Endothelial cell of umbilical vein (primary cell): Measurements from ENCODE around the gene TSPAN31. TPM values are rescaled to one million over a fixed set of nuclear protein-coding genes. Genes with fewer than 3 reads are reported as not detected.

Experiments used
- BruUV-seq: library from RNA; stranded (reverse); fragments of 400-500 nt; replicated peaks from 2 replicates; lab custom pipeline; 2021; lab: Mats Ljungman, UMichigan
- CTCF ChIA-PET: fragments of 300-600, 350-600 bp; sonication (Branson Sonifier 250); formaldehyde crosslinking; loops from one replicate; lab custom pipeline; 2021; ENCODE audit warnings: antibody characterized with exemption, inconsistent platforms; lab: Charles Lee
- POLR2A ChIA-PET: fragments of 300-600, 350-600 bp; sonication (Branson Sonifier 250); formaldehyde crosslinking; loops from one replicate; lab custom pipeline; 2021; ENCODE audit warnings: antibody characterized with exemption, inconsistent platforms; lab: Charles Lee
- DNase-seq: peaks from one replicate; pipeline ENCODE4 v3.0.0-alpha.2; 2011; ENCODE audit warnings: low read depth, low spot score
- FAIRE-seq: peaks from 2 replicates; lab custom pipeline; 2011; peaks lifted over from hg19 to GRCh38; lab: Jason Lieb, UNC
- H2AFZ ChIP-seq: 2 replicates; pipeline ENCODE4 v1.6.0; 2012; ENCODE audit warnings: low read depth, low read length, control low read depth, inconsistent platforms
- H3K27ac ChIP-seq: 2 replicates; pipeline ENCODE4 v1.5.1; 2011; ENCODE audit warnings: low read depth, mild to moderate bottlenecking, control low read depth, low read length, moderate library complexity; ENCODE audit not compliant: insufficient read depth
- H3K27me3 ChIP-seq, 2 experiments: 2 replicates each; pipeline versions ENCODE4 v1.6.0 to v1.6.1; 2011; ENCODE audit warnings: low read length in 2 of 2, mixed read lengths in 1 of 2; ENCODE audit not compliant: control insufficient read depth in 2 of 2, insufficient read depth in 2 of 2
- H3K36me3 ChIP-seq, 2 experiments: 2 replicates in 1 of 2; 3 replicates in 1 of 2; pipeline ENCODE4 v1.5.1; 2011; ENCODE audit warnings: low read length in 2 of 2, mild to moderate bottlenecking in 1 of 2, moderate library complexity in 1 of 2; ENCODE audit not compliant: control insufficient read depth in 2 of 2, insufficient read depth in 2 of 2; ENCODE audit errors: extremely low read depth in 1 of 2
- H3K4me1 ChIP-seq: 3 replicates; pipeline ENCODE4 v1.5.1; 2011; ENCODE audit warnings: mild to moderate bottlenecking, low read length; ENCODE audit not compliant: control insufficient read depth, insufficient read depth; ENCODE audit errors: extremely low read depth
- H3K4me2 ChIP-seq: 2 replicates; pipeline ENCODE4 v1.6.1; 2011; ENCODE audit warnings: low read length, control low read depth, mixed read lengths; ENCODE audit not compliant: insufficient read depth
- H3K4me3 ChIP-seq, 3 experiments: fragments of 200-600 bp in 1 of 3; sonication (generic), shearing (Covaris generic) in 1 of 3; replicated peaks in 1 of 3; 2 replicates each; pipeline ENCODE4 v1.5.1; 2011 to 2016; ENCODE audit warnings: control low read depth in 3 of 3, low read length in 3 of 3, mild to moderate bottlenecking in 2 of 3, inconsistent platforms in 1 of 3, low read depth in 1 of 3, moderate library complexity in 1 of 3; ENCODE audit not compliant: insufficient read depth in 1 of 3
- H3K79me2 ChIP-seq: 2 replicates; pipeline ENCODE4 v1.6.0; 2012; ENCODE audit warnings: low read length, inconsistent platforms; ENCODE audit not compliant: control insufficient read depth, insufficient read depth
- H3K9ac ChIP-seq: replicated peaks from 2 replicates; pipeline ENCODE3; 2011; ENCODE audit warnings: low read length, control low read depth; ENCODE audit not compliant: insufficient read depth; ENCODE audit errors: extremely low read depth
- H3K9me1 ChIP-seq: replicated peaks from 3 replicates; pipeline ENCODE4 v1.6.0; 2011; ENCODE audit warnings: mild to moderate bottlenecking, low read length; ENCODE audit not compliant: control insufficient read depth, insufficient read depth; ENCODE audit errors: extremely low read depth
- H3K9me3 ChIP-seq: replicated peaks from 2 replicates; pipeline ENCODE4 v1.5.1; 2012; ENCODE audit warnings: low read length, inconsistent platforms; ENCODE audit not compliant: control insufficient read depth, insufficient read depth
- H4K20me1 ChIP-seq: replicated peaks from 2 replicates; pipeline ENCODE3; 2011; ENCODE audit warnings: mild to moderate bottlenecking, low read length; ENCODE audit not compliant: control insufficient read depth, insufficient read depth; ENCODE audit errors: extremely low read depth
- EZH2 ChIP-seq: IDR thresholded peaks from 2 replicates; pipeline ENCODE4 v1.6.1; 2012; ENCODE audit warnings: borderline replicate concordance, low read depth, mild to moderate bottlenecking, moderate library complexity, low read length, inconsistent platforms; ENCODE audit not compliant: severe bottlenecking
- FOS ChIP-seq: IDR thresholded peaks from 2 replicates; pipeline ENCODE4 v1.6.1; 2011; ENCODE audit warnings: mild to moderate bottlenecking, low read length, moderate library complexity, borderline replicate concordance; ENCODE audit not compliant: insufficient read depth
- GATA2 ChIP-seq: IDR thresholded peaks from 2 replicates; pipeline ENCODE4 v1.7.0; 2011; ENCODE audit warnings: low read depth, mild to moderate bottlenecking, moderate library complexity, mixed read lengths, low read length; ENCODE audit not compliant: insufficient read length, insufficient read depth
- JUN ChIP-seq: IDR thresholded peaks from 2 replicates; pipeline ENCODE4 v1.6.1; 2011; ENCODE audit warnings: borderline replicate concordance, low read depth; ENCODE audit not compliant: insufficient read length, insufficient read depth
- MYC ChIP-seq: IDR thresholded peaks from one replicate; pipeline ENCODE4 v1.6.1; 2011; ENCODE audit warnings: mild to moderate bottlenecking, low read depth, low read length
- POLR2A ChIP-seq: IDR thresholded peaks from 2 replicates; pipeline ENCODE4 v1.6.1; 2012; ENCODE audit warnings: low read depth, mild to moderate bottlenecking, control low read depth, low read length
- POLR2AphosphoS5 ChIP-seq: IDR thresholded peaks from 2 replicates; pipeline ENCODE4 v1.6.1; 2012; ENCODE audit warnings: low read depth, mild to moderate bottlenecking, control low read depth, low read length, moderate library complexity; ENCODE audit not compliant: insufficient read depth
- dilution Hi-C: fragments of 300-500 bp; cut with MboI; formaldehyde crosslinking; loops from one replicate; pipeline ENCODE4 v1.15.0; 2019; ENCODE audit warnings: low sequenced_read_pairs; ENCODE audit not compliant: extremely low pct_ligation_motif_present
- intact Hi-C: fragments of 100-400 bp; cut with micrococcal nuclease; formaldehyde crosslinking; loops from one replicate; pipeline ENCODE4 v1.10.0; 2022
- polyA plus RNA-seq, 4 experiments: library from polyadenylated mRNA; depleted of rRNA in 3 of 4; stranded (reverse) in 3 of 4; unstranded in 1 of 4; fragments of >200 nt; gene quantifications; 2 replicates each; pipeline versions ENCODE4 v1.2.1 to v1.2.3, GENCODE V29; 2011 to 2012; ENCODE audit warnings: missing spikeins in 1 of 4
- total RNA-seq: library from RNA; stranded (reverse); gene quantifications from 2 replicates; pipeline ENCODE4 v1.2.3, GENCODE V29; 2021
- TF ChIP-seq, protein P1 (sequence below), 2 donors: IDR thresholded peaks; 1 replicate in 1 of 2; 2 replicates in 1 of 2; pipeline ENCODE4 v1.5.1; 2011; ENCODE audit warnings: low read length in 2 of 2, mild to moderate bottlenecking in 2 of 2, moderate library complexity in 2 of 2, control low read depth in 1 of 2, inconsistent platforms in 1 of 2, low read depth in 1 of 2; ENCODE audit not compliant: insufficient read depth in 1 of 2; ENCODE audit errors: extremely low read depth in 1 of 2
- TF ChIP-seq, protein P2 (sequence below): IDR thresholded peaks from 2 replicates; pipeline ENCODE4 v1.6.1; 2011; ENCODE audit not compliant: insufficient read depth, insufficient read length

TSPAN31 gene
- total and polyA plus RNA-seq, 2 donors (not counting 3 experiments of a cell fraction or from before 2014, with no cell fraction given): 15.0 to 43.9 TPM

GRCh38 chr12:57724936-57725740, 19.7 kb upstream of the TSPAN31 start:
- H2AFZ ChIP-seq: no peak overlapping the region
- no peak for FAIRE-seq
- H3K79me2 ChIP-seq: no peaks in the 10 kb centered on the region
- no peaks in the 10 kb centered on the region for H3K9me3 ChIP-seq
- peaks cover 7% of the 10 kb centered on the region for H3K4me1 ChIP-seq
- POLR2A ChIA-PET: no interaction called here
- peaks cover 0 to 3% of the 10 kb centered on the region in 2 experiments for H3K36me3 ChIP-seq
- H3K4me3 ChIP-seq: no peak overlapping the region
- peaks cover 0 to 3% of the 10 kb centered on the region in 2 experiments for H3K27me3 ChIP-seq
- no peak overlapping the region for H3K4me2 ChIP-seq
- no peak overlapping the region for H3K9ac ChIP-seq
- CTCF ChIA-PET: interaction anchor here (1.0 to 4.6 kb wide), 14 partner anchors 11 to 114 kb away, joined by 3 to 48 read pairs (median 8); partner anchors contain the start of genes AGAP2, ARHGEF25, CDK4 and CYP27B1
- no peaks in the 10 kb centered on the region for H4K20me1 ChIP-seq
- intact Hi-C loops: no loop called here
- dilution Hi-C loops: no loop called here
- DNase-seq: no peak
- no peak overlapping the region for H3K27ac ChIP-seq
- BruUV-seq: no TSS peak
- no peaks in the 10 kb centered on the region for H3K9me1 ChIP-seq
- no peak for TF ChIP-seq GATA2
- TF ChIP-seq, protein P1, sequence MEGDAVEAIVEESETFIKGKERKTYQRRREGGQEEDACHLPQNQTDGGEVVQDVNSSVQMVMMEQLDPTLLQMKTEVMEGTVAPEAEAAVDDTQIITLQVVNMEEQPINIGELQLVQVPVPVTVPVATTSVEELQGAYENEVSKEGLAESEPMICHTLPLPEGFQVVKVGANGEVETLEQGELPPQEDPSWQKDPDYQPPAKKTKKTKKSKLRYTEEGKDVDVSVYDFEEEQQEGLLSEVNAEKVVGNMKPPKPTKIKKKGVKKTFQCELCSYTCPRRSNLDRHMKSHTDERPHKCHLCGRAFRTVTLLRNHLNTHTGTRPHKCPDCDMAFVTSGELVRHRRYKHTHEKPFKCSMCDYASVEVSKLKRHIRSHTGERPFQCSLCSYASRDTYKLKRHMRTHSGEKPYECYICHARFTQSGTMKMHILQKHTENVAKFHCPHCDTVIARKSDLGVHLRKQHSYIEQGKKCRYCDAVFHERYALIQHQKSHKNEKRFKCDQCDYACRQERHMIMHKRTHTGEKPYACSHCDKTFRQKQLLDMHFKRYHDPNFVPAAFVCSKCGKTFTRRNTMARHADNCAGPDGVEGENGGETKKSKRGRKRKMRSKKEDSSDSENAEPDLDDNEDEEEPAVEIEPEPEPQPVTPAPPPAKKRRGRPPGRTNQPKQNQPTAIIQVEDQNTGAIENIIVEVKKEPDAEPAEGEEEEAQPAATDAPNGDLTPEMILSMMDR (IDR thresholded peaks at IDR 0.05; ENCODE audit: extremely low read depth in 1 of 2, insufficient read depth in 1 of 2, low read depth in 1 of 2, low read length in 2 of 2): no peak
- no peak for TF ChIP-seq FOS
- no peak for TF ChIP-seq MYC
- TF ChIP-seq, protein P2, sequence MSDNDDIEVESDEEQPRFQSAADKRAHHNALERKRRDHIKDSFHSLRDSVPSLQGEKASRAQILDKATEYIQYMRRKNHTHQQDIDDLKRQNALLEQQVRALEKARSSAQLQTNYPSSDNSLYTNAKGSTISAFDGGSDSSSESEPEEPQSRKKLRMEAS: no peak
- TF ChIP-seq JUN: no peak
- TF ChIP-seq EZH2: no peak
- no peak for TF ChIP-seq POLR2AphosphoS5
- no peak for TF ChIP-seq POLR2A
